ENCODE results near the gene SLC27A5. TPM values are rescaled to one million over a fixed set of nuclear protein-coding genes. Genes with fewer than 3 reads are reported as not detected.
A peak's percentile ranks its signal among the peaks of the same experiment; 100 is the strongest.

Gene SLC27A5
- total and polyA plus RNA-seq, 9 of the 15 experiments (the other 6 are each of a cell fraction or from before 2014, with no cell fraction given): 42.2 to 318 (median 64.7) TPM

- TF ChIP-seq, protein P1, sequence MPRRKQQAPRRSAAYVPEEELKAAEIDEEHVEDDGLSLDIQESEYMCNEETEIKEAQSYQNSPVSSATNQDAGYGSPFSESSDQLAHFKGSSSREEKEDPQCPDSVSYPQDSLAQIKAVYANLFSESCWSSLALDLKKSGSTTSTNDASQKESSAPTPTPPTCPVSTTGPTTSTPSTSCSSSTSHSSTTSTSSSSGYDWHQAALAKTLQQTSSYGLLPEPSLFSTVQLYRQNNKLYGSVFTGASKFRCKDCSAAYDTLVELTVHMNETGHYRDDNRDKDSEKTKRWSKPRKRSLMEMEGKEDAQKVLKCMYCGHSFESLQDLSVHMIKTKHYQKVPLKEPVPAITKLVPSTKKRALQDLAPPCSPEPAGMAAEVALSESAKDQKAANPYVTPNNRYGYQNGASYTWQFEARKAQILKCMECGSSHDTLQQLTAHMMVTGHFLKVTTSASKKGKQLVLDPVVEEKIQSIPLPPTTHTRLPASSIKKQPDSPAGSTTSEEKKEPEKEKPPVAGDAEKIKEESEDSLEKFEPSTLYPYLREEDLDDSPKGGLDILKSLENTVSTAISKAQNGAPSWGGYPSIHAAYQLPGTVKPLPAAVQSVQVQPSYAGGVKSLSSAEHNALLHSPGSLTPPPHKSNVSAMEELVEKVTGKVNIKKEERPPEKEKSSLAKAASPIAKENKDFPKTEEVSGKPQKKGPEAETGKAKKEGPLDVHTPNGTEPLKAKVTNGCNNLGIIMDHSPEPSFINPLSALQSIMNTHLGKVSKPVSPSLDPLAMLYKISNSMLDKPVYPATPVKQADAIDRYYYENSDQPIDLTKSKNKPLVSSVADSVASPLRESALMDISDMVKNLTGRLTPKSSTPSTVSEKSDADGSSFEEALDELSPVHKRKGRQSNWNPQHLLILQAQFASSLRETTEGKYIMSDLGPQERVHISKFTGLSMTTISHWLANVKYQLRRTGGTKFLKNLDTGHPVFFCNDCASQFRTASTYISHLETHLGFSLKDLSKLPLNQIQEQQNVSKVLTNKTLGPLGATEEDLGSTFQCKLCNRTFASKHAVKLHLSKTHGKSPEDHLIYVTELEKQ (CRISPR knock-in tag; IDR thresholded peaks at IDR 0.05): no peak
- TF ChIP-seq, protein P2, sequence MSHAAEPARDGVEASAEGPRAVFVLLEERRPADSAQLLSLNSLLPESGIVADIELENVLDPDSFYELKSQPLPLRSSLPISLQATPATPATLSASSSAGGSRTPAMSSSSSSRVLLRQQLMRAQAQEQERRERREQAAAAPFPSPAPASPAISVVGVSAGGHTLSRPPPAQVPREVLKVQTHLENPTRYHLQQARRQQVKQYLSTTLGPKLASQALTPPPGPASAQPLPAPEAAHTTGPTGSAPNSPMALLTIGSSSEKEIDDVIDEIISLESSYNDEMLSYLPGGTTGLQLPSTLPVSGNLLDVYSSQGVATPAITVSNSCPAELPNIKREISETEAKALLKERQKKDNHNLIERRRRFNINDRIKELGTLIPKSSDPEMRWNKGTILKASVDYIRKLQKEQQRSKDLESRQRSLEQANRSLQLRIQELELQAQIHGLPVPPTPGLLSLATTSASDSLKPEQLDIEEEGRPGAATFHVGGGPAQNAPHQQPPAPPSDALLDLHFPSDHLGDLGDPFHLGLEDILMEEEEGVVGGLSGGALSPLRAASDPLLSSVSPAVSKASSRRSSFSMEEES (CRISPR knock-in tag; IDR thresholded peaks at IDR 0.05): no peak
- TF ChIP-seq TEAD2 (tag; IDR thresholded peaks at IDR 0.05) (no peak), ZNF668 (CRISPR knock-in tag; IDR thresholded peaks at IDR 0.05) (no peak), THRAP3 (IDR thresholded peaks at IDR 0.05; ENCODE audit: borderline replicate concordance) (no peak), SRSF3 (IDR thresholded peaks at IDR 0.05; ENCODE audit: insufficient read depth, low read length) (no peak), ZNF780A (CRISPR knock-in tag; IDR thresholded peaks at IDR 0.05) (no peak), ZNF184 (CRISPR knock-in tag; IDR thresholded peaks at IDR 0.05) (no peak), ZNF263 (CRISPR knock-in tag; IDR thresholded peaks at IDR 0.05; ENCODE audit: borderline replicate concordance) (no peak), NR0B1 (IDR thresholded peaks at IDR 0.05; ENCODE audit: partially characterized antibody) (no peak), CBFA2T3 (IDR thresholded peaks at IDR 0.05) (no peak), KHSRP (IDR thresholded peaks at IDR 0.05) (no peak), SP1 (CRISPR knock-in tag; IDR thresholded peaks at IDR 0.05) (peak; percentile 95), CREB3 (tag; conservative IDR thresholded peaks at IDR 0.05; ENCODE audit: low read depth) (no peak), ZNF165 (CRISPR knock-in tag; IDR thresholded peaks at IDR 0.05; ENCODE audit: borderline replicate concordance) (no peak), MBD1 (CRISPR knock-in tag; IDR thresholded peaks at IDR 0.05) (no peak)
- TF ChIP-seq, protein P3, sequence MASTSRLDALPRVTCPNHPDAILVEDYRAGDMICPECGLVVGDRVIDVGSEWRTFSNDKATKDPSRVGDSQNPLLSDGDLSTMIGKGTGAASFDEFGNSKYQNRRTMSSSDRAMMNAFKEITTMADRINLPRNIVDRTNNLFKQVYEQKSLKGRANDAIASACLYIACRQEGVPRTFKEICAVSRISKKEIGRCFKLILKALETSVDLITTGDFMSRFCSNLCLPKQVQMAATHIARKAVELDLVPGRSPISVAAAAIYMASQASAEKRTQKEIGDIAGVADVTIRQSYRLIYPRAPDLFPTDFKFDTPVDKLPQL (IDR thresholded peaks at IDR 0.05; ENCODE audit: extremely low read depth, insufficient read length): no peak
Measured at GRCh38 chr19:58499021-58499927, 12.5 kb downstream of the SLC27A5 start (continued).

Data from K562 (cell line).